ENCODE data around the gene EIF3F.
A peak's percentile ranks its signal among the peaks of the same experiment; 100 is the strongest.

EIF3F gene

GRCh38 chr11:8031248-8032115, 44.3 kb downstream of the EIF3F start:
- DNase-seq (ENCODE audit: low read depth) = no peak
- H3K4me3 ChIP-seq (ENCODE audit: low read depth, low read length) = no peak overlapping the region
- no peak for TF ChIP-seq CTCF (IDR thresholded peaks at IDR 0.05; ENCODE audit: low read depth, low read length, missing control alignments)
- in situ Hi-C loops (cut with HindIII; ENCODE audit: low sequenced_read_pairs) = no loop called here

GRCh38 chr11:8032122-8032521, 45.0 kb downstream of the EIF3F start:
- TF ChIP-seq CTCF (IDR thresholded peaks at IDR 0.05; ENCODE audit: low read depth, low read length, missing control alignments) = no peak
- DNase-seq (ENCODE audit: low read depth) = no peak
- in situ Hi-C loops (cut with HindIII; ENCODE audit: low sequenced_read_pairs) = no loop called here
- H3K4me3 ChIP-seq (ENCODE audit: low read depth, low read length) = no peak overlapping the region

- no peak for TF ChIP-seq CTCF (IDR thresholded peaks at IDR 0.05; ENCODE audit: low read depth, low read length, missing control alignments)
- no peak overlapping the region for H3K4me3 ChIP-seq (ENCODE audit: low read depth, low read length)
- in situ Hi-C loops (cut with HindIII; ENCODE audit: low sequenced_read_pairs) = no loop called here
- DNase-seq (ENCODE audit: low read depth) = no peak
Observed at GRCh38 chr11:8032576-8033304, 45.6 kb downstream of the EIF3F start.

GRCh38 chr11:8033305-8034105, 46.4 kb downstream of the EIF3F start:
- peak; percentile 87 for DNase-seq (ENCODE audit: low read depth)
- in situ Hi-C loops (cut with HindIII; ENCODE audit: low sequenced_read_pairs) = no loop called here
- TF ChIP-seq CTCF (IDR thresholded peaks at IDR 0.05; ENCODE audit: low read depth, low read length, missing control alignments) = peak; percentile 91
- no peak overlapping the region for H3K4me3 ChIP-seq (ENCODE audit: low read depth, low read length)

GRCh38 chr11:8034106-8034585, 47.0 kb downstream of the EIF3F start:
- TF ChIP-seq CTCF (IDR thresholded peaks at IDR 0.05; ENCODE audit: low read depth, low read length, missing control alignments) = no peak
- DNase-seq (ENCODE audit: low read depth) = no peak
- H3K4me3 ChIP-seq (ENCODE audit: low read depth, low read length) = no peak overlapping the region
- in situ Hi-C loops (cut with HindIII; ENCODE audit: low sequenced_read_pairs) = no loop called here

- no peak for DNase-seq (ENCODE audit: low read depth)
Observed at GRCh38 chr11:8034604-8035190, 47.6 kb downstream of the EIF3F start.

More at GRCh38 chr11:8034604-8035190, 47.6 kb downstream of the EIF3F start:
- in situ Hi-C loops (cut with HindIII; ENCODE audit: low sequenced_read_pairs) = no loop called here
- TF ChIP-seq CTCF (IDR thresholded peaks at IDR 0.05; ENCODE audit: low read depth, low read length, missing control alignments) = no peak
- H3K4me3 ChIP-seq (ENCODE audit: low read depth, low read length) = no peak overlapping the region

Measured in astrocyte of the cerebellum (primary cell).